Keratinocyte (primary cell): ENCODE measurements around the gene TENM4. TPM values are rescaled to one million over a fixed set of nuclear protein-coding genes. Genes with fewer than 3 reads are reported as not detected.

Source experiments
- DNase-seq: peaks from one replicate; pipeline ENCODE4 v3.0.0-alpha.2; 2011; ENCODE audit warnings: low read depth, missing footprints, low spot score
- FAIRE-seq: peaks from 2 replicates; lab custom pipeline; 2011; peaks lifted over from hg19 to GRCh38; lab: Jason Lieb, UNC
- H2AFZ ChIP-seq: 2 replicates; pipeline ENCODE4 v1.6.0; 2012; ENCODE audit warnings: low read length, control low read depth, inconsistent platforms; ENCODE audit not compliant: control insufficient read depth
- H3K27ac ChIP-seq: 2 replicates; pipeline ENCODE4 v1.5.1; 2011; ENCODE audit warnings: low read length; ENCODE audit not compliant: control insufficient read depth, insufficient read depth
- H3K27me3 ChIP-seq: 3 replicates; pipeline ENCODE4 v1.6.0; 2011; ENCODE audit warnings: low read length; ENCODE audit not compliant: control insufficient read depth, insufficient read depth; ENCODE audit errors: extremely low read depth
- H3K36me3 ChIP-seq, 2 experiments: 2 replicates in 1 of 2; 3 replicates in 1 of 2; pipeline ENCODE4 v1.5.1; 2011; ENCODE audit warnings: low read length in 2 of 2, mild to moderate bottlenecking in 1 of 2; ENCODE audit not compliant: control insufficient read depth in 2 of 2, insufficient read depth in 2 of 2; ENCODE audit errors: extremely low read depth in 1 of 2
- H3K4me1 ChIP-seq: 3 replicates; pipeline ENCODE4 v1.5.1; 2011; ENCODE audit warnings: low read length; ENCODE audit not compliant: control insufficient read depth, insufficient read depth; ENCODE audit errors: extremely low read depth
- H3K4me2 ChIP-seq: 3 replicates; pipeline ENCODE4 v1.6.0; 2011; ENCODE audit warnings: low read depth, low read length; ENCODE audit not compliant: control insufficient read depth, insufficient read depth; ENCODE audit errors: extremely low read depth
- H3K4me3 ChIP-seq, 3 experiments: fragments of 200-600 bp in 1 of 3; sonication (generic) in 1 of 3; 2 replicates in 2 of 3; 3 replicates in 1 of 3; pipeline ENCODE4 v1.5.1; 2011 to 2016; ENCODE audit warnings: low read length in 3 of 3, mild to moderate bottlenecking in 3 of 3, control low read depth in 2 of 3, inconsistent platforms in 1 of 3, low read depth in 1 of 3, mixed read lengths in 1 of 3, mixed run types in 1 of 3, moderate library complexity in 1 of 3; ENCODE audit not compliant: control insufficient read depth in 2 of 3, insufficient read depth in 2 of 3; ENCODE audit errors: extremely low read depth in 1 of 3
- H3K79me2 ChIP-seq: 2 replicates; pipeline ENCODE4 v1.6.0; 2012; ENCODE audit warnings: low read length; ENCODE audit not compliant: control insufficient read depth, insufficient read depth
- H3K9ac ChIP-seq: 3 replicates; pipeline ENCODE4 v1.6.0; 2011; ENCODE audit warnings: low read length; ENCODE audit not compliant: control insufficient read depth, insufficient read depth; ENCODE audit errors: extremely low read depth
- H3K9me1 ChIP-seq: 3 replicates; pipeline ENCODE4 v1.6.0; 2011; ENCODE audit warnings: low read length; ENCODE audit not compliant: control insufficient read depth, insufficient read depth; ENCODE audit errors: extremely low read depth
- H3K9me3 ChIP-seq: 2 replicates; pipeline ENCODE4 v1.5.1; 2012; ENCODE audit warnings: low read depth, low read length; ENCODE audit not compliant: control insufficient read depth
- H4K20me1 ChIP-seq: 3 replicates; pipeline ENCODE4 v1.6.0; 2011; ENCODE audit warnings: low read length; ENCODE audit not compliant: control insufficient read depth, insufficient read depth; ENCODE audit errors: extremely low read depth
- EZH2 ChIP-seq: IDR thresholded peaks from one replicate; pipeline ENCODE4 v1.6.1; 2012; ENCODE audit warnings: inconsistent platforms, mild to moderate bottlenecking, low read length, moderate library complexity
- dilution Hi-C: fragments of 300-500 bp; cut with MboI; formaldehyde crosslinking; loops from one replicate; pipeline ENCODE4 v1.7.0; 2020; ENCODE audit warnings: low sequenced_read_pairs; ENCODE audit not compliant: extremely low pct_ligation_motif_present
- polyA plus RNA-seq, 5 experiments: library from polyadenylated mRNA; depleted of rRNA in 3 of 5; stranded (reverse) in 3 of 5; stranded (forward) in 1 of 5; unstranded in 1 of 5; fragments of >200 nt; gene quantifications; 1 replicate in 1 of 5; 2 replicates in 3 of 5; 3 replicates in 1 of 5; pipeline versions ENCODE4 v1.2.1 to v1.2.3, GENCODE V29; 2011 to 2012; ENCODE audit warnings: missing spikeins in 2 of 5, low read depth in 1 of 5, low replicate concordance in 1 of 5
- TF ChIP-seq, protein P1 (sequence below), 3 experiments: IDR thresholded peaks in 1 of 3; conservative IDR thresholded peaks in 1 of 3; optimal IDR thresholded peaks in 1 of 3; 2 replicates in 2 of 3; 3 replicates in 1 of 3; pipeline versions ENCODE3 to v1.5.1; 2011; ENCODE audit warnings: low read length in 3 of 3, mild to moderate bottlenecking in 3 of 3, moderate library complexity in 2 of 3, control low read depth in 1 of 3, inconsistent platforms in 1 of 3; ENCODE audit not compliant: insufficient read depth in 2 of 3; ENCODE audit errors: extremely low read depth in 1 of 3

TENM4 gene
- polyA plus RNA-seq, 1 donor (not counting 4 experiments of a cell fraction or from before 2014, with no cell fraction given): 3.5 TPM

DNA sequence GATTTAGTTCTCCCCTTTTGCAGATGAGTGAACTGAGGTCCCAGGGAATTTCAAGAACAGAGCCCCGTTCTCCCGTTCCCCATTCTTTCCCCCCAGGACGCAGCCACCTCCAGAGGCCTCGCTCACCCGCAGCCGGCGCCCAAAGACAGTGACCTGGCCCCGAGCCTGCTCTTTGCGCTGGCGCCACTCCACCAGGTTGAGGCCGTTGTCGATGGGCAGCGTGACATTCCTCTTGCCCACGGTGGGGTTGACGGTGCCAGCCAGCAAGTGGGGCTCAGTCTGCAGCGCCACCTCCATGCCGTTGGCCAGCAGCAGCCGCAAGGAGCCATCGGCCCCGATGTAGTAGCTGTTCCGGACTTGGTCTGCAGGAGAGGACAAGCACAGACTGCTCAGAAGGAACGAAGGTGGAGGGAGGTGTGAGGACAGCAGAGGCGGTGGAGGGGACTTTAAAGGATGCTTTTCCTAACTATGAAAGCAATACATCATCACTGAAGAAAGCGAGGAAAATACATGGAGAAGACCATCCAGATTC is 764.7 kb downstream of the TENM4 start:
- Histone ChIP-seq H3K4me2 (no peak overlapping the region), H3K27me3 (no peaks in the 10 kb centered on the region), H2AFZ (no peak overlapping the region), H3K9me1 (no peaks in the 10 kb centered on the region), H3K79me2 (no peaks in the 10 kb centered on the region), H3K9me3 (no peaks in the 10 kb centered on the region), H3K36me3 (peaks cover 0 to 4% of the 10 kb centered on the region in 2 experiments), H3K4me1 (no peaks in the 10 kb centered on the region), H3K27ac (no peak overlapping the region), H3K4me3 (no peak overlapping the region), H3K9ac (no peak overlapping the region), H4K20me1 (no peaks in the 10 kb centered on the region)
- DNase-seq: no peak
- no peak for FAIRE-seq
- dilution Hi-C loops: no loop called here
- TF ChIP-seq EZH2: no peak
- TF ChIP-seq, protein P1, sequence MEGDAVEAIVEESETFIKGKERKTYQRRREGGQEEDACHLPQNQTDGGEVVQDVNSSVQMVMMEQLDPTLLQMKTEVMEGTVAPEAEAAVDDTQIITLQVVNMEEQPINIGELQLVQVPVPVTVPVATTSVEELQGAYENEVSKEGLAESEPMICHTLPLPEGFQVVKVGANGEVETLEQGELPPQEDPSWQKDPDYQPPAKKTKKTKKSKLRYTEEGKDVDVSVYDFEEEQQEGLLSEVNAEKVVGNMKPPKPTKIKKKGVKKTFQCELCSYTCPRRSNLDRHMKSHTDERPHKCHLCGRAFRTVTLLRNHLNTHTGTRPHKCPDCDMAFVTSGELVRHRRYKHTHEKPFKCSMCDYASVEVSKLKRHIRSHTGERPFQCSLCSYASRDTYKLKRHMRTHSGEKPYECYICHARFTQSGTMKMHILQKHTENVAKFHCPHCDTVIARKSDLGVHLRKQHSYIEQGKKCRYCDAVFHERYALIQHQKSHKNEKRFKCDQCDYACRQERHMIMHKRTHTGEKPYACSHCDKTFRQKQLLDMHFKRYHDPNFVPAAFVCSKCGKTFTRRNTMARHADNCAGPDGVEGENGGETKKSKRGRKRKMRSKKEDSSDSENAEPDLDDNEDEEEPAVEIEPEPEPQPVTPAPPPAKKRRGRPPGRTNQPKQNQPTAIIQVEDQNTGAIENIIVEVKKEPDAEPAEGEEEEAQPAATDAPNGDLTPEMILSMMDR (optimal IDR thresholded peaks at IDR 0.05 in 1 of 3, IDR thresholded peaks at IDR 0.05 in 1 of 3, conservative IDR thresholded peaks at IDR 0.05 in 1 of 3; ENCODE audit: extremely low read depth in 1 of 3, insufficient read depth in 2 of 3, low read length in 3 of 3): no peak

- H3K27me3 ChIP-seq: no peaks in the 10 kb centered on the region
- FAIRE-seq (no peak), DNase-seq (no peak)
- TF ChIP-seq EZH2: no peak
- H3K36me3 ChIP-seq: peaks cover 4 to 16% of the 10 kb centered on the region in 2 experiments
- H3K9ac ChIP-seq: no peak overlapping the region
- H3K27ac ChIP-seq: no peak overlapping the region
- no peaks in the 10 kb centered on the region for H4K20me1 ChIP-seq
- H3K4me3 ChIP-seq: no peak overlapping the region
- H3K79me2 ChIP-seq: no peaks in the 10 kb centered on the region
- H3K4me2 ChIP-seq: no peak overlapping the region
- no peaks in the 10 kb centered on the region for H3K4me1 ChIP-seq
- no peaks in the 10 kb centered on the region for H3K9me3 ChIP-seq
- no peaks in the 10 kb centered on the region for H3K9me1 ChIP-seq
- no peak overlapping the region for H2AFZ ChIP-seq
- dilution Hi-C loops: no loop called here
Measured at GRCh38 chr11:78672850-78673620, 767.8 kb downstream of the TENM4 start.
